HCT116 (cell line): ENCODE results near the gene MEI1. TPM values are rescaled to one million over a fixed set of nuclear protein-coding genes. Genes with fewer than 3 reads are reported as not detected.
A peak's percentile ranks its signal among the peaks of the same experiment; 100 is the strongest.

Source experiments
- ATAC-seq: fragments of 200-7000 bp; cut with Tn5 transposase; 2 replicates; pipeline ENCODE4 v1.9.1; 2020; ENCODE audit warnings: mild to moderate bottlenecking, moderate library complexity
- BruUV-seq: library from RNA; stranded (reverse); fragments of 400-500 nt; replicated peaks from 2 replicates; lab custom pipeline; 2021; lab: Mats Ljungman, UMichigan
- CTCF ChIA-PET: fragments of 300-600 bp; sonication (Branson Sonifier 250); formaldehyde crosslinking; loops from one replicate; lab custom pipeline; 2021; ENCODE audit warnings: antibody characterized with exemption; lab: Charles Lee
- POLR2A ChIA-PET: fragments of 300-600, 350-600 bp; sonication (Branson Sonifier 250); formaldehyde crosslinking; loops from one replicate; lab custom pipeline; 2021; ENCODE audit warnings: antibody characterized with exemption; lab: Charles Lee
- RAD21 ChIA-PET, 2 experiments: fragments of 300-600 bp; sonication (Branson Sonifier 250); formaldehyde crosslinking; loops; one replicate each; lab custom pipeline; 2023; ENCODE audit warnings: low total read pairs in 2 of 2; ENCODE audit not compliant: uncharacterized antibody in 2 of 2, unreplicated experiment in 2 of 2, low non-redundant PET in 1 of 2; lab: Charles Lee
- DNase-seq: peaks from one replicate; pipeline ENCODE4 v3.0.0-alpha.2; 2010; ENCODE audit warnings: low read depth, low spot score
- H2AFZ ChIP-seq: fragments of 200-600 bp; shearing (Covaris generic), sonication (generic); 2 replicates; pipeline ENCODE4 v1.6.1; 2017; ENCODE audit warnings: low read depth, mixed run types, mixed read lengths, antibody characterized with exemption, low read length; ENCODE audit not compliant: poor library complexity, severe bottlenecking
- H3K27ac ChIP-seq: 2 replicates; pipeline ENCODE4 v1.5.1; 2012; ENCODE audit warnings: low read depth, low read length
- H3K27me3 ChIP-seq: fragments of 200-600 bp; sonication (generic); 2 replicates; pipeline ENCODE4 v1.6.1; 2016; ENCODE audit warnings: mixed run types, low read length, mixed read lengths; ENCODE audit not compliant: insufficient read depth
- H3K36me3 ChIP-seq, 2 experiments: fragments of 200-500 bp in 1 of 2; fragments of 200-600 bp in 1 of 2; sonication (Bioruptor generic) in 1 of 2; sonication (generic) in 1 of 2; 2 replicates each; pipeline versions ENCODE4 v1.5.1 to v1.6.1; 2014 to 2016; ENCODE audit warnings: low read length in 2 of 2, inconsistent platforms in 1 of 2, mixed read lengths in 1 of 2, mixed run types in 1 of 2; ENCODE audit not compliant: insufficient read depth in 2 of 2, control insufficient read depth in 1 of 2
- H3K4me1 ChIP-seq, 2 experiments: fragments of 200-600 bp in 1 of 2; sonication (generic) in 1 of 2; 2 replicates each; pipeline versions ENCODE4 v1.5.1 to v1.6.1; 2012 to 2017; ENCODE audit warnings: low read length in 2 of 2, inconsistent platforms in 1 of 2, mild to moderate bottlenecking in 1 of 2, mixed read lengths in 1 of 2, mixed run types in 1 of 2, moderate library complexity in 1 of 2; ENCODE audit not compliant: insufficient read depth in 2 of 2, control insufficient read depth in 1 of 2
- H3K4me2 ChIP-seq: fragments of 200-600 bp; sonication (generic); 2 replicates; pipeline ENCODE4 v1.6.1; 2017; ENCODE audit warnings: mixed run types, low read length, mixed read lengths
- H3K4me3 ChIP-seq, 2 experiments: fragments of 200-600 bp in 1 of 2; sonication (generic) in 1 of 2; replicated peaks in 1 of 2; 2 replicates each; pipeline ENCODE4 v1.5.1; 2011 to 2016; ENCODE audit warnings: low read length in 2 of 2, control low read depth in 1 of 2, low read depth in 1 of 2, mild to moderate bottlenecking in 1 of 2, mixed read lengths in 1 of 2, mixed run types in 1 of 2
- H3K79me2 ChIP-seq: fragments of 200-600 bp; sonication (generic); 2 replicates; pipeline ENCODE4 v1.6.1; 2017; ENCODE audit warnings: mild to moderate bottlenecking, mixed run types, low read length, moderate library complexity, mixed read lengths; ENCODE audit not compliant: insufficient read depth
- H3K9ac ChIP-seq: fragments of 200-600 bp; sonication (generic); 2 replicates; pipeline ENCODE4 v1.6.1; 2016; ENCODE audit warnings: low read length, mixed read lengths
- H3K9me2 ChIP-seq: fragments of 200-600 bp; sonication (generic), shearing (Covaris generic); 2 replicates; pipeline ENCODE4 v1.6.1; 2017; ENCODE audit warnings: mixed run types, mild to moderate bottlenecking, moderate library complexity; ENCODE audit not compliant: insufficient read depth
- H3K9me3 ChIP-seq, 2 experiments: fragments of 200-500 bp in 1 of 2; fragments of 200-600 bp in 1 of 2; sonication (Bioruptor generic) in 1 of 2; sonication (generic) in 1 of 2; 2 replicates each; pipeline ENCODE4 v1.6.1; 2014 to 2017; ENCODE audit warnings: low read length in 2 of 2, mixed read lengths in 2 of 2, inconsistent platforms in 1 of 2, low read depth in 1 of 2, mild to moderate bottlenecking in 1 of 2, mixed run types in 1 of 2, moderate library complexity in 1 of 2; ENCODE audit not compliant: control insufficient read depth in 1 of 2, insufficient read depth in 1 of 2
- H4K20me1 ChIP-seq: fragments of 200-600 bp; sonication (generic), shearing (Covaris generic); 2 replicates; pipeline ENCODE4 v1.6.1; 2017; ENCODE audit warnings: mixed run types, mild to moderate bottlenecking, moderate library complexity; ENCODE audit not compliant: insufficient read depth
- CBX3 ChIP-seq: IDR thresholded peaks from 2 replicates; pipeline ENCODE4 v1.6.1; 2012; ENCODE audit warnings: low read depth
- CTCF ChIP-seq, 3 experiments: fragments of 200-600 bp in 1 of 3; sonication (generic) in 1 of 3; IDR thresholded peaks in 2 of 3; conservative IDR thresholded peaks in 1 of 3; 2 replicates each; pipeline ENCODE4 v1.5.1; 2012 to 2017; ENCODE audit warnings: low read depth in 2 of 3, low read length in 2 of 3, antibody characterized with exemption in 1 of 3, borderline replicate concordance in 1 of 3, control low read depth in 1 of 3, mild to moderate bottlenecking in 1 of 3, mixed read lengths in 1 of 3, mixed run types in 1 of 3, moderate library complexity in 1 of 3; ENCODE audit not compliant: insufficient read depth in 1 of 3
- EZH2 ChIP-seq: fragments of 200-600 bp; sonication (generic); IDR thresholded peaks from 2 replicates; pipeline ENCODE4 v1.6.1; 2017; ENCODE audit warnings: antibody characterized with exemption, mixed run types
- FOSL1 ChIP-seq: IDR thresholded peaks from 2 replicates; pipeline ENCODE4 v1.6.1; 2012; ENCODE audit warnings: low read depth
- JUND ChIP-seq: IDR thresholded peaks from 2 replicates; pipeline ENCODE4 v1.6.1; 2012
- MAX ChIP-seq: IDR thresholded peaks from 2 replicates; pipeline ENCODE4 v1.6.1; 2012
- POLR2A ChIP-seq: IDR thresholded peaks from 2 replicates; pipeline ENCODE4 v1.7.0; 2011; ENCODE audit warnings: borderline replicate concordance; ENCODE audit not compliant: insufficient read depth, insufficient read length; ENCODE audit errors: extremely low read depth
- POLR2AphosphoS5 ChIP-seq: IDR thresholded peaks from 2 replicates; pipeline ENCODE4 v1.6.1; 2011; ENCODE audit warnings: mild to moderate bottlenecking, low read depth, low read length, moderate library complexity
- RAD21 ChIP-seq: IDR thresholded peaks from 2 replicates; pipeline ENCODE4 v1.6.1; 2012; ENCODE audit warnings: low read depth, mild to moderate bottlenecking
- SIN3A ChIP-seq: IDR thresholded peaks from 2 replicates; pipeline ENCODE4 v1.6.1; 2012; ENCODE audit warnings: low read depth
- SP1 ChIP-seq: IDR thresholded peaks from 2 replicates; pipeline ENCODE4 v1.6.1; 2012; ENCODE audit warnings: low read depth
- SRF ChIP-seq: IDR thresholded peaks from 2 replicates; pipeline ENCODE4 v1.6.1; 2012; ENCODE audit warnings: low read depth
- TCF7L2 ChIP-seq: IDR thresholded peaks from 2 replicates; pipeline ENCODE4 v1.7.0; 2011; ENCODE audit warnings: borderline replicate concordance, inconsistent platforms; ENCODE audit not compliant: insufficient read depth, insufficient read length; ENCODE audit errors: extremely low read depth
- ZFX ChIP-seq: fragments of 450-650 bp; IDR thresholded peaks from 2 replicates; pipeline ENCODE4 v1.6.1; 2017
- intact Hi-C: fragments of 100-400 bp; cut with micrococcal nuclease; formaldehyde crosslinking; loops from 2 replicates; pipeline ENCODE4 v1.10.0; 2022
- total RNA-seq: library from RNA; stranded (reverse); gene quantifications from one replicate; pipeline ENCODE4 v1.2.1, GENCODE V29; 2021; ENCODE audit not compliant: unreplicated experiment
- TF ChIP-seq, protein P1 (sequence below): IDR thresholded peaks from 2 replicates; pipeline ENCODE4 v1.6.1; 2012

MEI1 gene
- total RNA-seq, 1 experiment from 2014 or later = 0.64 TPM

DNA sequence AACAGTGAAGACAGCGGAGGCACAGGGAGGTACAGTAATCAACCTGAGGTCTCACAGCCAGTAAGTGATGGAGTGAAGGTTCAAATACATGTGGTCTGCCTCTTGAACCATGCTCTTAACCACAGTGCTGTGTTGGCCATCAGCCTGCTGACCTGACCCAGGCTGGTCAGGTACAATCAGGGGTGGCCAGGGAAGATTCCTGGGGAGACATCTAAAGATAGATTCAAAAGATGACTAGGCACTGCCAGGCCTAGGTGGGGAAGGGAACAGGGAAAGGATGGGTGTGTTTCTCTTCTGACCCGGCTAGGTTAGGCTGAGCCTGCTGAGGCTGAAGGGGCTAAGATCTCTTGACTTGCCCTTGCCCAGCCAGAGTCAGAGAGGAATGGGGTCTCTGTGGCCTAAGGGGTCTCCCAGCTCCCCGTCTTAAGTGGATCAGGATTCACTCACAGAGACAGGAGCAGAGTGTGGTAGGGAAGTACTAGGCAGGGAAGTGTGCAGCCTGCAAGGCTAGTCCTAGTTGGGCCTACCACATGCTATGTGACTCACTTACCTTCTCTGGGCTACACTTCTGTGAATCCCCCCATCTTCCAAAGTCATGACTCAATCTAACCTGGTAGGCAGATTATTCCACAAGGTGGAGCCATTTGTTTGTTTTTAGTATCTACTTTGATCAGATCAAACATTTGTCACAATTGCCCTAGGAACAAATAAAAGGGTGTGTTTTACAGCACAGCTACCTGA is 123.2 kb downstream of the MEI1 start:
- H2AFZ ChIP-seq = no peak overlapping the region
- no TSS peak for BruUV-seq
- ATAC-seq = peak; percentile 85
- H4K20me1 ChIP-seq = no peaks in the 10 kb centered on the region
- H3K9me3 ChIP-seq = no peaks in the 10 kb centered on the region
- DNase-seq = peak; percentile 62
- POLR2A ChIA-PET = no interaction called here
- CTCF ChIA-PET = interaction anchor here (0.6 to 1.4 kb wide), 6 partner anchors 10 to 621 kb away, joined by 3 to 7 read pairs (median 4); partner anchors contain the start of gene SREBF2
- TF ChIP-seq POLR2AphosphoS5 (no peak), FOSL1 (no peak), SRF (no peak), EZH2 (no peak), TCF7L2 (peak; percentile 26), CTCF (IDR thresholded peaks at IDR 0.05 in 2 of 3, conservative IDR thresholded peaks at IDR 0.05 in 1 of 3; ENCODE audit: borderline replicate concordance in 1 of 3, insufficient read depth in 1 of 3, low read depth in 2 of 3, low read length in 2 of 3) (peak; percentile 46 to 68 (median 65); a peak in 5 of 6 replicates), ZFX (no peak), POLR2A (no peak), MAX (no peak), JUND (no peak), RAD21 (peak; percentile 77), CBX3 (no peak), SP1 (no peak), SIN3A (no peak)
- TF ChIP-seq, protein P1, sequence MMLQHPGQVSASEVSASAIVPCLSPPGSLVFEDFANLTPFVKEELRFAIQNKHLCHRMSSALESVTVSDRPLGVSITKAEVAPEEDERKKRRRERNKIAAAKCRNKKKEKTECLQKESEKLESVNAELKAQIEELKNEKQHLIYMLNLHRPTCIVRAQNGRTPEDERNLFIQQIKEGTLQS = no peak
- RAD21 ChIA-PET = interaction anchor here in 1 of 2 experiments (1.1 kb wide), 1 partner anchor 125 kb away, joined by 4 read pairs; no protein-coding TSS in a partner anchor
- intact Hi-C loops = loop anchor here (1.0 kb wide), 2 partner anchors 35 to 119 kb away; no protein-coding TSS in a partner anchor
- H3K27me3 ChIP-seq = no peaks in the 10 kb centered on the region
- H3K9me2 ChIP-seq = no peaks in the 10 kb centered on the region
- H3K4me2 ChIP-seq = peak overlapping the region; percentile 26
- peaks cover 0 to 5% of the 10 kb centered on the region in 2 experiments; a peak in 2 of 4 replicates for H3K36me3 ChIP-seq
- no peak overlapping the region for H3K4me3 ChIP-seq
- H3K79me2 ChIP-seq = peaks cover 4% of the 10 kb centered on the region; the same call in 1 of the 2 replicates
- H3K4me1 ChIP-seq = peaks cover 5 to 10% of the 10 kb centered on the region in 2 experiments; a peak in 3 of 4 replicates
- H3K27ac ChIP-seq = no peak overlapping the region
- no peak overlapping the region for H3K9ac ChIP-seq
